Astrocyte (in vitro differentiated cells and primary cell): ENCODE measurements around the gene TCP11. TPM values are rescaled to one million over a fixed set of nuclear protein-coding genes. Genes with fewer than 3 reads are reported as not detected.

Experiments
- DNase-seq: peaks from one replicate; pipeline ENCODE4 v3.0.0-alpha.2; 2010; ENCODE audit warnings: low read depth
- FAIRE-seq: peaks from 2 replicates; lab custom pipeline; 2011; peaks lifted over from hg19 to GRCh38; lab: Jason Lieb, UNC
- H2AFZ ChIP-seq: 2 replicates; pipeline ENCODE4 v1.6.0; 2012; ENCODE audit warnings: low read depth, low read length, inconsistent platforms
- H3K27ac ChIP-seq: 2 replicates; pipeline ENCODE4 v1.5.1; 2011; ENCODE audit warnings: low read depth, low read length, inconsistent platforms
- H3K27me3 ChIP-seq: 2 replicates; pipeline ENCODE4 v1.6.0; 2011; ENCODE audit warnings: low read length, inconsistent platforms; ENCODE audit not compliant: insufficient read depth
- H3K36me3 ChIP-seq: 2 replicates; pipeline ENCODE4 v1.5.1; 2011; ENCODE audit warnings: low read length, inconsistent platforms; ENCODE audit not compliant: insufficient read depth
- H3K4me1 ChIP-seq: 2 replicates; pipeline ENCODE4 v1.5.1; 2011; ENCODE audit warnings: low read length, inconsistent platforms; ENCODE audit not compliant: insufficient read depth
- H3K4me2 ChIP-seq: 2 replicates; pipeline ENCODE4 v1.6.0; 2012; ENCODE audit warnings: low read length, inconsistent platforms
- H3K4me3 ChIP-seq: 2 replicates; pipeline ENCODE4 v1.5.1; 2011; ENCODE audit warnings: low read depth, mild to moderate bottlenecking, low read length, inconsistent platforms; ENCODE audit not compliant: insufficient read depth
- H3K79me2 ChIP-seq: 2 replicates; pipeline ENCODE4 v1.6.0; 2012; ENCODE audit warnings: mild to moderate bottlenecking, low read length, inconsistent platforms; ENCODE audit not compliant: insufficient read depth
- H3K9ac ChIP-seq: 2 replicates; pipeline ENCODE4 v1.6.0; 2012; ENCODE audit warnings: mild to moderate bottlenecking, low read length, inconsistent platforms
- H3K9me3 ChIP-seq: 2 replicates; pipeline ENCODE4 v1.5.1; 2012; ENCODE audit warnings: low read depth, mild to moderate bottlenecking, low read length, inconsistent platforms; ENCODE audit not compliant: insufficient read depth
- H4K20me1 ChIP-seq: 2 replicates; pipeline ENCODE4 v1.6.0; 2012; ENCODE audit warnings: low read length, inconsistent platforms; ENCODE audit not compliant: insufficient read depth
- H3K27ac Mint-ChIP-seq: one replicate; pipeline ENCODE4 v1.8.0; 2021; ENCODE audit warnings: mild to moderate bottlenecking, mixed read lengths; ENCODE audit not compliant: unreplicated experiment
- H3K27me3 Mint-ChIP-seq: one replicate; pipeline ENCODE4 v1.8.0; 2021; ENCODE audit warnings: low read depth, mixed read lengths; ENCODE audit not compliant: unreplicated experiment
- H3K36me3 Mint-ChIP-seq: one replicate; pipeline ENCODE4 v1.8.0; 2021; ENCODE audit warnings: low read depth, mixed read lengths; ENCODE audit not compliant: unreplicated experiment
- H3K4me1 Mint-ChIP-seq: one replicate; pipeline ENCODE4 v1.8.0; 2021; ENCODE audit warnings: low read depth, mixed read lengths; ENCODE audit not compliant: unreplicated experiment
- H3K4me3 Mint-ChIP-seq: one replicate; pipeline ENCODE4 v1.8.0; 2021; ENCODE audit warnings: mild to moderate bottlenecking, moderate library complexity, mixed read lengths; ENCODE audit not compliant: unreplicated experiment
- H3K9me3 Mint-ChIP-seq: one replicate; pipeline ENCODE4 v1.8.0; 2021; ENCODE audit warnings: mild to moderate bottlenecking, mixed read lengths; ENCODE audit not compliant: unreplicated experiment
- EZH2 ChIP-seq: IDR thresholded peaks from 2 replicates; pipeline ENCODE4 v1.6.1; 2012; ENCODE audit warnings: mild to moderate bottlenecking, low read length, inconsistent platforms; ENCODE audit not compliant: insufficient read depth
- total RNA-seq: library from RNA; stranded (reverse); gene quantifications from 2 replicates; pipeline ENCODE4 v1.2.1, GENCODE V29; 2021
- TF ChIP-seq, protein P1 (sequence below): IDR thresholded peaks from 2 replicates; pipeline ENCODE4 v1.5.1; 2011; ENCODE audit warnings: low read depth, mild to moderate bottlenecking, inconsistent platforms, low read length, moderate library complexity; ENCODE audit not compliant: insufficient read depth

The TCP11 gene
- total RNA-seq, 1 donor from 2014 or later: not detected

GRCh38 chr6:35142588-35143569 lies 1.7 kb upstream of the TCP11 start:
- no peaks in the 10 kb centered on the region for H3K36me3 Mint-ChIP-seq
- no peak for FAIRE-seq
- peaks cover 11% of the 10 kb centered on the region for H3K4me1 Mint-ChIP-seq

GRCh38 chr6:35140639-35141006 lies 516 bp downstream of the TCP11 start:
- H3K27ac ChIP-seq: no peak overlapping the region
- H3K27me3 Mint-ChIP-seq: peaks cover 2% of the 10 kb centered on the region
- no peak for FAIRE-seq

More at GRCh38 chr6:35142588-35143569, 1.7 kb upstream of the TCP11 start:
- Histone ChIP-seq H3K27me3 (no peaks in the 10 kb centered on the region), H3K79me2 (no peaks in the 10 kb centered on the region), H3K4me1 (peaks cover 1% of the 10 kb centered on the region), H4K20me1 (no peaks in the 10 kb centered on the region), H3K9ac (no peak overlapping the region), H3K4me2 (no peak overlapping the region), H2AFZ (peak overlapping the region; percentile 37), H3K27ac (no peak overlapping the region), H3K4me3 (no peak overlapping the region), H3K36me3 (no peaks in the 10 kb centered on the region), H3K9me3 (no peaks in the 10 kb centered on the region)
- Mint-ChIP-seq H3K4me3 (no peak overlapping the region), H3K27ac (no peak overlapping the region), H3K9me3 (no peaks in the 10 kb centered on the region), H3K27me3 (peaks cover 2% of the 10 kb centered on the region)
- peak; percentile 18 for DNase-seq
- TF ChIP-seq EZH2: no peak
- TF ChIP-seq, protein P1, sequence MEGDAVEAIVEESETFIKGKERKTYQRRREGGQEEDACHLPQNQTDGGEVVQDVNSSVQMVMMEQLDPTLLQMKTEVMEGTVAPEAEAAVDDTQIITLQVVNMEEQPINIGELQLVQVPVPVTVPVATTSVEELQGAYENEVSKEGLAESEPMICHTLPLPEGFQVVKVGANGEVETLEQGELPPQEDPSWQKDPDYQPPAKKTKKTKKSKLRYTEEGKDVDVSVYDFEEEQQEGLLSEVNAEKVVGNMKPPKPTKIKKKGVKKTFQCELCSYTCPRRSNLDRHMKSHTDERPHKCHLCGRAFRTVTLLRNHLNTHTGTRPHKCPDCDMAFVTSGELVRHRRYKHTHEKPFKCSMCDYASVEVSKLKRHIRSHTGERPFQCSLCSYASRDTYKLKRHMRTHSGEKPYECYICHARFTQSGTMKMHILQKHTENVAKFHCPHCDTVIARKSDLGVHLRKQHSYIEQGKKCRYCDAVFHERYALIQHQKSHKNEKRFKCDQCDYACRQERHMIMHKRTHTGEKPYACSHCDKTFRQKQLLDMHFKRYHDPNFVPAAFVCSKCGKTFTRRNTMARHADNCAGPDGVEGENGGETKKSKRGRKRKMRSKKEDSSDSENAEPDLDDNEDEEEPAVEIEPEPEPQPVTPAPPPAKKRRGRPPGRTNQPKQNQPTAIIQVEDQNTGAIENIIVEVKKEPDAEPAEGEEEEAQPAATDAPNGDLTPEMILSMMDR: no peak

More at GRCh38 chr6:35140639-35141006, 516 bp downstream of the TCP11 start:
- Histone ChIP-seq H3K79me2 (no peaks in the 10 kb centered on the region), H3K4me2 (peak overlapping the region; percentile 8), H2AFZ (peak overlapping the region; percentile 66), H4K20me1 (no peaks in the 10 kb centered on the region), H3K4me3 (no peak overlapping the region), H3K4me1 (no peaks in the 10 kb centered on the region), H3K27me3 (no peaks in the 10 kb centered on the region), H3K9me3 (no peaks in the 10 kb centered on the region), H3K9ac (no peak overlapping the region), H3K36me3 (no peaks in the 10 kb centered on the region)
- no peak for DNase-seq
- Mint-ChIP-seq H3K36me3 (no peaks in the 10 kb centered on the region), H3K27ac (no peak overlapping the region), H3K9me3 (no peaks in the 10 kb centered on the region), H3K4me3 (no peak overlapping the region), H3K4me1 (peaks cover 2% of the 10 kb centered on the region)
- no peak for TF ChIP-seq EZH2
- TF ChIP-seq, protein P1: no peak
